ENCODE measurements around the gene CYP4F12.

DNA sequence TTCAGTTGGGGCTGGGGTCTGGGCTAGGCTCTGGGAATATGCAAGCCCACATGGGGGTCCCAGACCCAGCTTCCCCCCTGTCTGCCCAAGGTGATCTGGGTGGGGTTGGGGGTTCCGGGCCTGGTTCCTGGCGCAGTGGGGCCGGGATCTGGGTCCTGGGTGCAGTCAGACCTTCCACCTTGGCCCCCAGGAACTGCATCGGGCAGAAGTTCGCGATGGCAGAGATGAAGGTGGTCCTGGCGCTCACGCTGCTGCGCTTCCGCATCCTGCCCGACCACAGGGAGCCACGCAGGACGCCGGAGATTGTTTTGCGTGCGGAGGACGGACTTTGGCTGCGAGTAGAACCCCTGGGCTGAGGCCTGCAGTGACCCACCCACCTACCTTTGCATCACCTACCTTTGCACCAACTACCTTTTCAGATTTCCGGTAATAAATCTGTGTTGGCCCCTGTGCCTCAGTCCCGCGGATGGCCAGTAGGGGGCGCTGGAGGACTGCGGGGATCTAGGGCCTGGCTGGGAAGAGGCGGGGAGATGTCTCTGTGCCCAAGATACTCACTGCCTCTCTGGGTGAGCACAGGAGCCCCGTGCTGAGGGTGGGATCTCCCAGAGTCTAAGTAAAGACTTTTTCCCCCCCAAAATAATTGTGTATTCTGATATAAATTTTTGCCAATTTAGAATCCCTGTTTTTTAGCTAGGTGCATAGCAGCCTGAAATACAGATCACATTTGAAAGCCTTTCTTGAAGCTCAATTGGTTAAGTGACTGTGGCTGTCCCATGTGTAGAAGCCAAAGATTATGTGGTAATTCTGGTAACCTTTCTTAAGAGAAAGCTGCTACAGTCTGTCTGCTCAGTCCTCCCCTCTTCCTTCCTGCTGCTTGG lies 43.6 kb upstream of the CYP4F12 start:
- TF ChIP-seq, protein P1, sequence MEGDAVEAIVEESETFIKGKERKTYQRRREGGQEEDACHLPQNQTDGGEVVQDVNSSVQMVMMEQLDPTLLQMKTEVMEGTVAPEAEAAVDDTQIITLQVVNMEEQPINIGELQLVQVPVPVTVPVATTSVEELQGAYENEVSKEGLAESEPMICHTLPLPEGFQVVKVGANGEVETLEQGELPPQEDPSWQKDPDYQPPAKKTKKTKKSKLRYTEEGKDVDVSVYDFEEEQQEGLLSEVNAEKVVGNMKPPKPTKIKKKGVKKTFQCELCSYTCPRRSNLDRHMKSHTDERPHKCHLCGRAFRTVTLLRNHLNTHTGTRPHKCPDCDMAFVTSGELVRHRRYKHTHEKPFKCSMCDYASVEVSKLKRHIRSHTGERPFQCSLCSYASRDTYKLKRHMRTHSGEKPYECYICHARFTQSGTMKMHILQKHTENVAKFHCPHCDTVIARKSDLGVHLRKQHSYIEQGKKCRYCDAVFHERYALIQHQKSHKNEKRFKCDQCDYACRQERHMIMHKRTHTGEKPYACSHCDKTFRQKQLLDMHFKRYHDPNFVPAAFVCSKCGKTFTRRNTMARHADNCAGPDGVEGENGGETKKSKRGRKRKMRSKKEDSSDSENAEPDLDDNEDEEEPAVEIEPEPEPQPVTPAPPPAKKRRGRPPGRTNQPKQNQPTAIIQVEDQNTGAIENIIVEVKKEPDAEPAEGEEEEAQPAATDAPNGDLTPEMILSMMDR (IDR thresholded peaks at IDR 0.05; ENCODE audit: insufficient read depth, low read length) = peak; percentile 57
- TF ChIP-seq, protein P2, sequence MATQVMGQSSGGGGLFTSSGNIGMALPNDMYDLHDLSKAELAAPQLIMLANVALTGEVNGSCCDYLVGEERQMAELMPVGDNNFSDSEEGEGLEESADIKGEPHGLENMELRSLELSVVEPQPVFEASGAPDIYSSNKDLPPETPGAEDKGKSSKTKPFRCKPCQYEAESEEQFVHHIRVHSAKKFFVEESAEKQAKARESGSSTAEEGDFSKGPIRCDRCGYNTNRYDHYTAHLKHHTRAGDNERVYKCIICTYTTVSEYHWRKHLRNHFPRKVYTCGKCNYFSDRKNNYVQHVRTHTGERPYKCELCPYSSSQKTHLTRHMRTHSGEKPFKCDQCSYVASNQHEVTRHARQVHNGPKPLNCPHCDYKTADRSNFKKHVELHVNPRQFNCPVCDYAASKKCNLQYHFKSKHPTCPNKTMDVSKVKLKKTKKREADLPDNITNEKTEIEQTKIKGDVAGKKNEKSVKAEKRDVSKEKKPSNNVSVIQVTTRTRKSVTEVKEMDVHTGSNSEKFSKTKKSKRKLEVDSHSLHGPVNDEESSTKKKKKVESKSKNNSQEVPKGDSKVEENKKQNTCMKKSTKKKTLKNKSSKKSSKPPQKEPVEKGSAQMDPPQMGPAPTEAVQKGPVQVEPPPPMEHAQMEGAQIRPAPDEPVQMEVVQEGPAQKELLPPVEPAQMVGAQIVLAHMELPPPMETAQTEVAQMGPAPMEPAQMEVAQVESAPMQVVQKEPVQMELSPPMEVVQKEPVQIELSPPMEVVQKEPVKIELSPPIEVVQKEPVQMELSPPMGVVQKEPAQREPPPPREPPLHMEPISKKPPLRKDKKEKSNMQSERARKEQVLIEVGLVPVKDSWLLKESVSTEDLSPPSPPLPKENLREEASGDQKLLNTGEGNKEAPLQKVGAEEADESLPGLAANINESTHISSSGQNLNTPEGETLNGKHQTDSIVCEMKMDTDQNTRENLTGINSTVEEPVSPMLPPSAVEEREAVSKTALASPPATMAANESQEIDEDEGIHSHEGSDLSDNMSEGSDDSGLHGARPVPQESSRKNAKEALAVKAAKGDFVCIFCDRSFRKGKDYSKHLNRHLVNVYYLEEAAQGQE (IDR thresholded peaks at IDR 0.05; ENCODE audit: insufficient replicate concordance, low read depth) = peak; percentile 24
- TF ChIP-seq POLR2AphosphoS5 (IDR thresholded peaks at IDR 0.05; ENCODE audit: low read depth) (no peak), GABPA (IDR thresholded peaks at IDR 0.05; ENCODE audit: low read depth) (no peak)
